Measurements from ENCODE around the gene YIPF1.

The YIPF1 gene

GRCh38 chr1:53889304-53890298 is at the start of gene YIPF1:
YIPF1 (minus strand) TSS chr1:53889797; CDS start chr1:53888937, 860 bp downstream.
- in situ Hi-C loops (cut with HindIII; ENCODE audit: low sequenced_read_pairs), result no loop called here

DNA sequence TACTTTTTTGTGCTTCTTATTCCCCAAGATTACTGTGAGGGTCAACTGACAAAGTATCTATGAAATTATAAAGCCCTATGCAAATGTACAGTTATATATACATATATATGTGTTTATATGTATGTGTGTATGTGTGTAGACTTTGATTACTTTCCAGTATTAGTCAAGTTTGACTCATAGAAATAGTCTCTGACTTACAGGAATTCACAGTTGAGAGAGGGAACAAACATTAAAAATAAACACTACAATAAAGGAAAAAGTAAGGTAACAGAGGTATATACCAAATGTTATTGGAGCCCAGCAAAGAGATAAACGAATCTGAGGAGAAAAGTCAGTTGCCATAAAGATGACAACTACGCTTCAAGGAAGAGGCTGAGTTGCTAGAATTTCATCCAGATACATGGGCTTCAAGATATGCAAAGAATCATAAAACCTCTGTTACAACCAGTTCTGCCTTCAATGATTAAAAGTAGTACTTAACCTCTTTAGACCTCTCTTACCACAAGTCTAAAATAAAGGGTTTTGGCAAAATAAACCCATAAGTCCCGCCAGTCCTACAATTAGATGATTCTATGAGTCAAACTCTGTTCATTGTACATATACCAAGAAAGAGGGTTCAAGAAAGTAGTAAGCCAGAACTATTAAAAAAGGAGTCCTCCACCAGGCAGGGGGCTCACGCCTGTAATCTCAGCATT is 48.7 kb upstream of the YIPF1 start:
- in situ Hi-C loops (cut with HindIII; ENCODE audit: low sequenced_read_pairs), result no loop called here

GRCh38 chr1:53936430-53936829 is 46.8 kb upstream of the YIPF1 start:
- in situ Hi-C loops (cut with HindIII; ENCODE audit: low sequenced_read_pairs), result no loop called here

- in situ Hi-C loops (cut with HindIII; ENCODE audit: low sequenced_read_pairs), result no loop called here
Measured at GRCh38 chr1:53934170-53934765, 44.7 kb upstream of the YIPF1 start.

GRCh38 chr1:53931523-53931922 is 41.9 kb upstream of the YIPF1 start:
- in situ Hi-C loops (cut with HindIII; ENCODE audit: low sequenced_read_pairs), result no loop called here

DNA sequence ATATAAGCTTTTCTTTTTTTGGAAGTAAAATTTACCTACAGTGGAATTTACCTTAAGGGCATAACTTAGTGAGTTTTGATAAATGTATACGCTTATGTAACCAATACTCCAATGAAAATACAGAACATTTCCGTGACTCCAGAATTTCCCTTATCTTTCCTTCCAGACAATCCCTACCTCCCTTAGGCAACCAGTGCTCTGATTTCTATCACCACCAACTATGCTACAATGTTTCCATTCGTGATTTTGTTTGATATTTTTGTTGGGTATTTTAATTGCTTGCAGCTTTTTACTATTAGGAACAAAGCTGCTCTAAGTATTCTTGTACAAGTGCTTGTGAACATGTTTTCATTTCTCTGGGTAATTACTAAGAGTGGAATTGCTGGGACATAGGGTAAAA is 41.3 kb upstream of the YIPF1 start:
- in situ Hi-C loops (cut with HindIII; ENCODE audit: low sequenced_read_pairs), result no loop called here

- in situ Hi-C loops (cut with HindIII; ENCODE audit: low sequenced_read_pairs), result no loop called here
Measured at GRCh38 chr1:53929246-53929960, 39.8 kb upstream of the YIPF1 start.

DNA sequence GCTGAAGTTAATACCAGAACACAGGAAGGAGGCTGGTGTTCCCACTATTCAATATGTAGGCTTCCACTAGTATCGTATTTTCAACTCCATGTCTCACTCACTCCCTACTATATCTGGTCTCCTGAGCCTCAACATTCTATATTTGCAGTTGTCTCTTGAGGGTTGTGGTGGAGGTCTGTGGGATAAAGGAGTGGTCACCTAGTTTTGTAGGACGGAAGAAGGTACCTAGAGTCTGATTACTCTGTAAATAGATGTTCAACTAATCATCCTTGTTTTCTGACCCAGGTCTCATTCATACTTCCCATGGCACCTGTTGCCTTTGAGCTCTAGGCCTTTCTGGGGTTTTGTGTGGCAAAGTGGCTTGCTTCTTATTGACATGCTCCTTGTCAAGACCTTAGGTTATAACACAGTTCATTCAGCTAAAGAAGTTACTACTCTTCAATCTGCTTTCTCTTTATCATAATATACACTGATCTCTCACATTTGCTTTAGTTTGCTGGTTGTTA is 37.8 kb upstream of the YIPF1 start:
- in situ Hi-C loops (cut with HindIII; ENCODE audit: low sequenced_read_pairs), result no loop called here

DNA sequence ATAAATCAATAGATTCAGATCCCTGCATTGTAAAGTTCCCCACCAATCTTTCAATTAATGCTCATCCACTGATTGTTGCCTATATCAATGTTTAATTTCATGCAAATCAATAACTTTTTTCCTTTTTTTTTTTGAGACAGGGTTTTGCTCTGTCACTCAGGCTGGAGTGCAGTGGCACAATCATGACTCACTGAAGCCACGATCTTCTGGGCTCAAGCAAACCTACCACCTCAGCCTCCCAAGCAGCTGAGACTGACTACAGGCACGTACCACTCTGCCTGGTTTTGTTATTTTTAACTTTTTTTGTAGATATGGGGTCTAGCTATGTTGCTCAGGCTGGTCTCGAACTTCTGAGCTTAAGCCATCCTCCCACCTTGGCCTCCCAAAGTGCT is 30.1 kb upstream of the YIPF1 start:
- in situ Hi-C loops (cut with HindIII; ENCODE audit: low sequenced_read_pairs), result loop anchor here (5.0 kb wide), 1 partner anchor 93 kb away; no protein-coding TSS in a partner anchor

GRCh38 chr1:53918343-53918742 is 28.7 kb upstream of the YIPF1 start:
- in situ Hi-C loops (cut with HindIII; ENCODE audit: low sequenced_read_pairs), result loop anchor here (5.0 kb wide), 1 partner anchor 94 kb away; no protein-coding TSS in a partner anchor

DNA sequence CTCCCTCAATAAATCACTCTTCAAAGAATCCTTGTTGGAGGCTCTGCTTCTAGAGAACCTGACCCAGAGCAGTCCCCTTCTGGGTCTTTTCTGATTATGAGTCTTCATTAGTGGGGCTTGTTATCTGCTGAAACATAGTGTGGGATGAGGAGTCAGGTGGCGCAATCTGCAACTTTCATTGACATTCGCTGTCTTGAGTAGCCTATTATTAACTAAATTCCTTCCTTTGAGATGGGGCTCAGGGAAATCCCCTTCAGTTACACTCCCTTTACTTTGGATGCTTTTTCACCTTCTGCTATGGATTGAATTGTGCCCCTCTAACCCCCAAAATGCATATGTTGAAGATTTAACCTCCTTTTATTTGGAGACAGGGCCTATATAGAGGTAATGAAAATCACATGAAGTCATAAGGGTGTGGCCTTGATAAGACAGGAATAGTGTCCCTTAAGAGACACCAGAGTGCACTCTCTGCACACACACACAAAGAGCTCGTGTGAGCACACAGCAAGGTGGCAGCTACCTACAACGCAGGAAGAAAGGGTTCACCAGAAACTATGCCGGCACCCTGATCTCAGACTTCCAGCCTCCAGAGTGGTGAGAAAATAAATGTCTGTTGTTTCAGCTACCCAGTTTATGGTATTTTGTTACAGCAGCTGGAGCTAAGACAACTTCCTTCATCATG is 23.9 kb upstream of the YIPF1 start:
- in situ Hi-C loops (cut with HindIII; ENCODE audit: low sequenced_read_pairs), result no loop called here

DNA sequence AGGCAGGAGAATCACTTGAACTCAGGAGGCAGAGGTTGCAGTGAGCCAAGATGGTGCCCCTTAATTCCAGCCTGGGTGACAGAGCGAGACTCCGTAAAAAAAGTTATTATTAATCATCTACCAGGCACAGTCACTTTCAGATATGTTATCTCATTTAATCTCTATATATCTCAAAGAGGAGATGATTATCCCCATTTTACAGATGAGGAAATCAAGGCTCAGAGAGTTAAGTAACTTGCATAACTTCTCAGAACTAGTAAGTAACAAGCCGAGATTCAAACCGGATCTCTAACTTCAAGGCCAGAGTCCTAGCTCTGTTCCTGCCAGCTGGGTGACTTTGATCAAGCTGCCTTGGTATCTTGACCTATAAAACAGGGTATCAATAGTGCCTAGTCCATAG is 21.8 kb upstream of the YIPF1 start:
- in situ Hi-C loops (cut with HindIII; ENCODE audit: low sequenced_read_pairs), result no loop called here

- in situ Hi-C loops (cut with HindIII; ENCODE audit: low sequenced_read_pairs), result no loop called here
Measured at GRCh38 chr1:53909946-53910345, 20.3 kb upstream of the YIPF1 start.

DNA sequence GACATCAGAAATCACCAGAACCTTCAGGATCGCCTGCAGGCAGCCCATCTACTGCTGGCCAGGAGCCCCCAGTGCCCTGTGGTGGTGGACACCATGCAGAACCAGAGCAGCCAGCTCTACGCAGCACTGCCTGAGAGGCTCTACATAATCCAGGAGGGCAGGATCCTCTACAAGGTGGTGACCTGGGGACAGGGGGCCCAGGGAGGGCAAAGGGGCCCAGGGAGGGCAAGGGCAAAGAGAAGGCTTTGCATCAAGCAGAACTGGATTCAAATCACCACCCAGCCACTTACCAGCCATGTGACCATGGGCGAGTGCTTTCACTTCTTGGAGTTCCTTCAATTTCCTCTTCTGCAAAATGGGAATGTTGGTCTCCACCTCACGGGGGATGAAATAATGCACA is 16.5 kb upstream of the YIPF1 start:
- in situ Hi-C loops (cut with HindIII; ENCODE audit: low sequenced_read_pairs), result no loop called here

GRCh38 chr1:53905509-53905908 is 15.9 kb upstream of the YIPF1 start:
- in situ Hi-C loops (cut with HindIII; ENCODE audit: low sequenced_read_pairs), result no loop called here

DNA sequence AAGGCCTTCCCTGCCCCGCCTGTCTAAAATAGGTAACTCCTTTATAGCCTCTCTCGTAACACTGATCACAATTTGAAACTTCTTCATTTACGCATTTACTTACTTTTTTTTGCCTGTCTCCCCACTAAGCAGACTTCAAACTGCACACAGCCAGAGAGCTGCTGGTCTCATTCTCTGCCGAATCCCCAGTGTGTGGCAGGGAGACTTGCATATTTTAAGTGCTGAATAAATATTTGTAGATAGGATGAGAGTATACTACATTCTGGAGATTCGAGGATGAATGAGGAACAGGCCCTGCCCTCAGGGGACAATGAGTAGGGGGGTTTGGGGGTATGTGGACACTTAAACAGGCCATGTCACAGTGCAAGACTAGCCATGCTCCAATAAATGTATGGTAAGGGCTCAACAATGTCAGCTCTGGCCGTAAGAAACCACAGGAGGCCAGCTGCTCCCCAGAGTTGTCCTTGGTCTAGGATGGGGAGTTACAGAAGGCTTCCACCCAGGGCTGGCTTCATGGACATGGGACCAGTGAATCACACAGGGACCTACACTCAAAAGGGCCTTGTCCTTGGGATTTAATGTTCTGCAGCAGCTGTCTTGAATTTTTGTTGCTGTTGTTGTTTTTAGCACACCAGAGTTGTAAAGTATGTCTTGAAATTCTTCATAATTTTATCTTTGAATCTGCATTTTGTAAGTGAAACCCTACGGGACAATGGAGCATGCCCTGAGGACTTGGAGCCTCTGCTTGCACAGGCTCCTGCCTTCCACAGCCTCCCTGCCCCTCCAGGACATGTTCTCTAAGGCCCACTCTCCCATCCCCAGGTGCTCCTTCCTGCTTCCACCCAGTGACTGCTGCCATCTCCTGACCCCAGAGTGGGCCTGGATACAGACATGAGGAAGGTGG is 12.9 kb upstream of the YIPF1 start:
- in situ Hi-C loops (cut with HindIII; ENCODE audit: low sequenced_read_pairs), result no loop called here

DNA sequence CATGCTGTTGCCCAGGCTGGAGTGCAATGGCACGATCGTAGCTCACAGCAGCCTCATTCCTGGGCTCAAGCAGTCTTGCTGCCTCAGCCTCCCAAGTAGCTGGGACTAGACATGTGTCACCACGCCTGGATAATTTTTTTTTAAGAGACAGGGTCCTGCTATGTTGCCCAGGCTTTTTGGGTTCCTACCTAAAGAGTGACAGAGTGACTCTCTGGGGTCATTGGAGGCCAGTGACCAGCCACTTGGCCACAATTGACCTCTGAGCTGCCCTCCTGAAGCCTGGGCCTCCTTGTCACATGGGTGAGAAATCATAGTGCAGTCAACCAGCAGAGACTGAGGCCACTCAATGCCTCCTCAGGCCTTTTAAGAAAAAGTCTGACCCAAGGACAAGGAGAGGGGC is 10.1 kb upstream of the YIPF1 start:
- in situ Hi-C loops (cut with HindIII; ENCODE audit: low sequenced_read_pairs), result no loop called here

GRCh38 chr1:53899206-53899628 is 9.6 kb upstream of the YIPF1 start:
- in situ Hi-C loops (cut with HindIII; ENCODE audit: low sequenced_read_pairs), result no loop called here

DNA sequence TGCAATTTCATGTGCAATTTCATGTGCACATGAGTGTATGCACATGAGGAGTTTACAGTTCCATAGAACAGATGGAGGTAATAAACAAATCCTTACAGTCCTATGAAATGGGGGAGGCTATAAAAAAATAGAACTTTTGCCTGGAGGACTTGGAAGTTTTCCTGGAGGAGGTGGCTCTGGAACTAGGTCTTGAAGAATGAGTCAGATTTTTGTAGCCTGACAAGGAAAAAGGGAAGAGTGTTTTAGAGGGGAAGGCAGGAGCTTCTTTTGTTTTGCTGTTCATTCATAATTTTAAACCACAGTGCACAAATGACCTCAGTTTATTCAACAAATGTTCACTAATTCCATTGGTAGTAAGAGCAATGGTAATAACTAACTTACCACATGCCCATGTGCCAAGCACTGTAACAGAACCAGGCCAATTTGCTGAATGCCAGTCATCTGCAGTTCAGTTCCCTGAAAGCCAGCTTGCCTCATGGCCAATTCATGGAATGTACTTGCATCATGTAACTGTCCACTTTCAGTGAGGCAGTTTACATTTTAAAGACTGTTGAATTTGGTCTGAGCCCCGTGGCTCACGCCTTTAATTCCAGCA is 7.1 kb upstream of the YIPF1 start:
- in situ Hi-C loops (cut with HindIII; ENCODE audit: low sequenced_read_pairs), result no loop called here

Data from endothelial cell of hepatic sinusoid (primary cell).